NCI-H2196 (cell line): ENCODE data around the gene ASIP.
"Not testable (repeated sequence)": the region's sequence is repeated elsewhere in the genome, so short reads cannot be mapped to it uniquely, and the experiment has no call there.

Experiments
- DNase-seq: peaks from one replicate; lab custom pipeline; 2025; ENCODE audit not compliant: unreplicated experiment; lab: John Stamatoyannopoulos, UW

The ASIP gene

GRCh38 chr20:34242015-34242414 is 792 bp downstream of the ASIP start:
- DNase-seq = not testable (repeated sequence)

GRCh38 chr20:34242879-34243278 is 1.7 kb downstream of the ASIP start:
- no peak for DNase-seq

- no peak for DNase-seq
These were observed 2.2 kb downstream of the ASIP start for GRCh38 chr20:34243377-34243776.

- no peak for DNase-seq
These were observed 5.0 kb downstream of the ASIP start for GRCh38 chr20:34246126-34246626.

GRCh38 chr20:34249291-34249690 is 8.1 kb downstream of the ASIP start:
- DNase-seq = no peak

- no peak for DNase-seq
These were observed 8.8 kb downstream of the ASIP start for GRCh38 chr20:34250005-34250404.

GRCh38 chr20:34251619-34252018 is 10.4 kb downstream of the ASIP start:
- DNase-seq = no peak

GRCh38 chr20:34252431-34253086 is 11.3 kb downstream of the ASIP start:
- DNase-seq = not testable (repeated sequence)

GRCh38 chr20:34254979-34255378 is 13.8 kb downstream of the ASIP start:
- no peak for DNase-seq

GRCh38 chr20:34256629-34257124 is 15.5 kb downstream of the ASIP start:
- DNase-seq = no peak

- DNase-seq = no peak
These were observed 19.2 kb downstream of the ASIP start for GRCh38 chr20:34260208-34260942.

GRCh38 chr20:34262488-34263288 is 21.5 kb downstream of the ASIP start:
- DNase-seq = no peak

- not testable (repeated sequence) for DNase-seq
These were observed 22.2 kb downstream of the ASIP start for GRCh38 chr20:34263468-34263867.

- DNase-seq = no peak
These were observed 22.9 kb downstream of the ASIP start for GRCh38 chr20:34264141-34264540.

- DNase-seq = no peak
These were observed 26.9 kb downstream of the ASIP start for GRCh38 chr20:34268145-34268544.

GRCh38 chr20:34268851-34269636 is 27.8 kb downstream of the ASIP start:
- no peak for DNase-seq

GRCh38 chr20:34269996-34270627 is 28.9 kb downstream of the ASIP start:
- no peak for DNase-seq

- no peak for DNase-seq
These were observed 30.7 kb downstream of the ASIP start for GRCh38 chr20:34271956-34272355.

GRCh38 chr20:34274694-34275093 is 33.5 kb downstream of the ASIP start:
- no peak for DNase-seq

- DNase-seq = no peak
These were observed 40.0 kb downstream of the ASIP start for GRCh38 chr20:34281177-34281576.
